Lower leg skin (tissue), 3 donors: ENCODE measurements around the gene NSL1.

Experiments used
- POLR2A ChIP-seq, 2 donors: fragments of 450-650 bp; IDR thresholded peaks; one replicate each; pipeline ENCODE4 v1.6.1; 2016 to 2017; ENCODE audit warnings: antibody characterized with exemption in 2 of 2, mild to moderate bottlenecking in 1 of 2, moderate library complexity in 1 of 2
- TF ChIP-seq, protein P1 (sequence below), 3 donors: fragments of 450-650 bp; IDR thresholded peaks; one replicate each; pipeline ENCODE4 v1.5.1; 2016; ENCODE audit warnings: antibody characterized with exemption in 3 of 3, mild to moderate bottlenecking in 3 of 3, moderate library complexity in 2 of 3

DNA sequence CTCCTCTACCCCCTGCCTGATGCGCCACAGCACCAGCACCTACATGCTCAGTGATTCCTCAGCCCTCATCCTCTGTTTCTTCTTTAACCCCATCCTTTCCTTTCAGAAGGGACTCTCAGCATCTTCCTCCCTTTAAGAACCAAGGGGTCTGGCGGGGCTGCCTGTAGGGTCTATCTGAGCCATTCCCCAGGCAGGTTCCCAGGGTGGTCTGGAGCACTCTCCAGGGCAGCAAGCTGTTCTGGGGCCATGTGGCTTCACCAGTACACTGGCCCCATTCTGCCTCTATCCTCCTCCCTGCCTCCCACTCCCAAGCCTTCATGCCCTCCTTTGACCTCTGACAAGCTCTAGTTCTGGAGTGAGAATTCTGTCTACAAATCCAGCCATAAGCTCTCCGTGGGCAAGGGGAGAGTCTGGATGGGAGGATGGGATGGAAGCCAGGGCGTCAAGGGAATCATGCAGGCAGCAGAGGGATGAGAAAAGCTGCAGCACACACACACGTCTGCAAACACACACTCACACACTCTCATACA is 102.3 kb downstream of the NSL1 start:
- TF ChIP-seq POLR2A (IDR thresholded peaks at IDR 0.05), result no peak
- TF ChIP-seq, protein P1, sequence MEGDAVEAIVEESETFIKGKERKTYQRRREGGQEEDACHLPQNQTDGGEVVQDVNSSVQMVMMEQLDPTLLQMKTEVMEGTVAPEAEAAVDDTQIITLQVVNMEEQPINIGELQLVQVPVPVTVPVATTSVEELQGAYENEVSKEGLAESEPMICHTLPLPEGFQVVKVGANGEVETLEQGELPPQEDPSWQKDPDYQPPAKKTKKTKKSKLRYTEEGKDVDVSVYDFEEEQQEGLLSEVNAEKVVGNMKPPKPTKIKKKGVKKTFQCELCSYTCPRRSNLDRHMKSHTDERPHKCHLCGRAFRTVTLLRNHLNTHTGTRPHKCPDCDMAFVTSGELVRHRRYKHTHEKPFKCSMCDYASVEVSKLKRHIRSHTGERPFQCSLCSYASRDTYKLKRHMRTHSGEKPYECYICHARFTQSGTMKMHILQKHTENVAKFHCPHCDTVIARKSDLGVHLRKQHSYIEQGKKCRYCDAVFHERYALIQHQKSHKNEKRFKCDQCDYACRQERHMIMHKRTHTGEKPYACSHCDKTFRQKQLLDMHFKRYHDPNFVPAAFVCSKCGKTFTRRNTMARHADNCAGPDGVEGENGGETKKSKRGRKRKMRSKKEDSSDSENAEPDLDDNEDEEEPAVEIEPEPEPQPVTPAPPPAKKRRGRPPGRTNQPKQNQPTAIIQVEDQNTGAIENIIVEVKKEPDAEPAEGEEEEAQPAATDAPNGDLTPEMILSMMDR (IDR thresholded peaks at IDR 0.05), result no peak
